ENCODE measurements around the gene ZNF662.

ZNF662 gene

GRCh38 chr3:42906070-42906847 is at the start of gene ZNF662:
TSS of gene ZNF662 (plus strand) at chr3:42906142. CDS start at chr3:42908115, 1,973 bp downstream.
- DNase-seq (ENCODE audit: low read depth), result peak; percentile 19

GRCh38 chr3:42856544-42856943 is 49.4 kb upstream of the ZNF662 start:
- DNase-seq (ENCODE audit: low read depth), result no peak

- no peak for DNase-seq (ENCODE audit: low read depth)
Observed at GRCh38 chr3:42864321-42864950, 41.5 kb upstream of the ZNF662 start.

- no peak for DNase-seq (ENCODE audit: low read depth)
Observed at GRCh38 chr3:42865256-42865655, 40.7 kb upstream of the ZNF662 start.

GRCh38 chr3:42867138-42867537 is 38.8 kb upstream of the ZNF662 start:
- DNase-seq (ENCODE audit: low read depth), result no peak

GRCh38 chr3:42868841-42869240 is 37.1 kb upstream of the ZNF662 start:
- no peak for DNase-seq (ENCODE audit: low read depth)

GRCh38 chr3:42871592-42872196 is 34.2 kb upstream of the ZNF662 start:
- DNase-seq (ENCODE audit: low read depth), result no peak

- no peak for DNase-seq (ENCODE audit: low read depth)
Observed at GRCh38 chr3:42872718-42873117, 33.2 kb upstream of the ZNF662 start.

GRCh38 chr3:42873221-42873982 is 32.5 kb upstream of the ZNF662 start:
- no peak for DNase-seq (ENCODE audit: low read depth)

GRCh38 chr3:42874749-42875148 is 31.2 kb upstream of the ZNF662 start:
- no peak for DNase-seq (ENCODE audit: low read depth)

- DNase-seq (ENCODE audit: low read depth), result no peak
Observed at GRCh38 chr3:42875325-42876151, 30.4 kb upstream of the ZNF662 start, which contains the start of gene CYP8B1. TSS of gene CYP8B1 (minus strand) at chr3:42875879. CDS start at chr3:42875816, 63 bp downstream.

GRCh38 chr3:42876401-42876800 is 29.5 kb upstream of the ZNF662 start:
- DNase-seq (ENCODE audit: low read depth), result no peak

GRCh38 chr3:42876940-42877720 is 28.8 kb upstream of the ZNF662 start:
- no peak for DNase-seq (ENCODE audit: low read depth)

- no peak for DNase-seq (ENCODE audit: low read depth)
Observed at GRCh38 chr3:42877881-42878280, 28.1 kb upstream of the ZNF662 start.

- no peak for DNase-seq (ENCODE audit: low read depth)
Observed at GRCh38 chr3:42880183-42880582, 25.8 kb upstream of the ZNF662 start.

- peak; percentile 82 for DNase-seq (ENCODE audit: low read depth)
Observed at GRCh38 chr3:42880601-42881451, 25.1 kb upstream of the ZNF662 start.

GRCh38 chr3:42883251-42883930 is 22.6 kb upstream of the ZNF662 start:
- DNase-seq (ENCODE audit: low read depth), result peak; percentile 22

- DNase-seq (ENCODE audit: low read depth), result no peak
Observed at GRCh38 chr3:42884324-42884723, 21.6 kb upstream of the ZNF662 start.

GRCh38 chr3:42886294-42886822 is 19.6 kb upstream of the ZNF662 start:
- no peak for DNase-seq (ENCODE audit: low read depth)
